Suprapubic skin (tissue), 4 donors: Measurements from ENCODE around the gene TLCD3B. TPM values are rescaled to one million over a fixed set of nuclear protein-coding genes. Genes with fewer than 3 reads are reported as not detected.

Experiments
- DNase-seq, 2 donors: peaks; one replicate each; pipeline ENCODE4 v3.0.0-alpha.2; 2019; ENCODE audit warnings: low spot score in 2 of 2
- H3K27ac ChIP-seq: fragments of 200-600 bp; sonication (generic); one replicate; pipeline ENCODE4 v1.5.1; 2019
- H3K27me3 ChIP-seq: fragments of 200-600 bp; sonication (generic); one replicate; pipeline ENCODE4 v1.5.1; 2019
- H3K36me3 ChIP-seq: fragments of 200-600 bp; sonication (generic); one replicate; pipeline ENCODE4 v1.5.1; 2019
- H3K4me1 ChIP-seq: fragments of 200-600 bp; sonication (generic); one replicate; pipeline ENCODE4 v1.5.1; 2019
- H3K4me3 ChIP-seq: fragments of 200-600 bp; sonication (generic); one replicate; pipeline ENCODE4 v1.5.1; 2019; ENCODE audit warnings: mild to moderate bottlenecking
- H3K9me3 ChIP-seq: fragments of 200-600 bp; sonication (generic); one replicate; pipeline ENCODE4 v1.5.1; 2019
- CTCF ChIP-seq, 2 donors: fragments of 200-600 bp in 1 of 2; fragments of 450-650 bp in 1 of 2; sonication (generic) in 1 of 2; IDR thresholded peaks; one replicate each; pipeline ENCODE4 v1.5.1; 2016 to 2019; ENCODE audit warnings: antibody characterized with exemption in 2 of 2, mild to moderate bottlenecking in 1 of 2, moderate library complexity in 1 of 2
- EP300 ChIP-seq: sonication (generic); formaldehyde crosslinking; IDR thresholded peaks from one replicate; pipeline ENCODE4 v1.6.1; 2017; ENCODE audit warnings: antibody characterized with exemption
- POLR2A ChIP-seq, 2 donors: fragments of 450-650 bp; IDR thresholded peaks; one replicate each; pipeline ENCODE4 v1.6.1; 2017; ENCODE audit warnings: antibody characterized with exemption in 2 of 2, mild to moderate bottlenecking in 2 of 2, moderate library complexity in 2 of 2
- POLR2AphosphoS5 ChIP-seq, 3 donors: sonication (generic); formaldehyde crosslinking; IDR thresholded peaks; one replicate each; pipeline ENCODE4 v1.6.1; 2017; ENCODE audit warnings: antibody characterized with exemption in 3 of 3
- WGBS: methylation state at CpG from one replicate; pipeline ENCODE4 v1.1.5; 2018; 5-methylcytosine and 5-hydroxymethylcytosine counted together
- total RNA-seq, 4 donors: library from RNA; depleted of rRNA; stranded (reverse); fragments of >200 nt; gene quantifications; one replicate each; pipeline ENCODE4 v1.1.0, GENCODE V29; 2016

The TLCD3B gene
- total RNA-seq, 4 donors from 2014 or later = 0.81 to 1.4 TPM; not detected in 2

GRCh38 chr16:30033270-30033669, 2.2 kb upstream of the TLCD3B start:
- DNase-seq = no peak
- Histone ChIP-seq H3K4me3 (no peak overlapping the region), H3K36me3 (no peaks in the 10 kb centered on the region), H3K27ac (no peak overlapping the region), H3K4me1 (peaks cover 8% of the 10 kb centered on the region), H3K27me3 (peaks cover 68% of the 10 kb centered on the region), H3K9me3 (no peaks in the 10 kb centered on the region)
- no peak for TF ChIP-seq POLR2A (IDR thresholded peaks at IDR 0.05)
- no peak for TF ChIP-seq CTCF (IDR thresholded peaks at IDR 0.05)
- no peak for TF ChIP-seq POLR2AphosphoS5 (IDR thresholded peaks at IDR 0.05)
- no peak for TF ChIP-seq EP300
- WGBS = 77% methylated on average over 7 of the region's 7 CpGs

DNA sequence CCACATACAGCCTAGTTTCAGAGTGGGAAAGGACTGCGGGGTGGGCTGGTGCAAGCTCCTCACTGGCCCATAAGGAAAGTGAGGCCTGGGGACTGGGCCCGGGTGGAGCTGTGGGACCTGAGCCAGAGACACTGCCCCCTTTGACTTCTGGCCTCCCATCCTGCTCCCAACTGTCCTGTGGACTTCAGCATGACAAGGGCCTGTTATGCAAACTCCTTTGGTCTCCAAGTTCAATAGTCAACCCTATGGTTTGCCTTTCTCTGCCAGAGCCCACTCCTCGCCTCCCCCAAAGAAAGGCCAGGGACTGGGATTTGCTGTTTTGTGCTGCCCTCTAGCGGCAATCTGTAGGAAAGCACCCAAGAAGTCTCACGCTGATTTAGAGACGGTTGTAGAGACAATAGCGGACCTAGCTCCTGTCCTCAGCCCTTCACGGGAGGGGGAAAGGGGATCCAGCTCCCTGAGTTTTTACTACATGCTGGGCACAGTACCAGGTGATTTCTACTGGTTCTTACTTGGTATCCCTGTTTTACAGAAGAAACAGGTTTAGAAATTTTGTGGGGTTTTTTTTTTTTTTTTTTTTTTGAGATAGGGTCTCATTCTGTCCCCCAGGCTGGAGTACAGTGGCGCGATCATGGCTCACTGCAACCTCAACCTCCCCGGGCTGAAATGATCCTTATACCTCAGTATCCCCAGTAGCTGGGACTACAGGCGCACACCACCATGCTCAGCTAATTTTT, 1.2 kb upstream of the TLCD3B start:
- Histone ChIP-seq H3K4me1 (peaks cover 8% of the 10 kb centered on the region), H3K4me3 (no peak overlapping the region), H3K27me3 (peaks cover 76% of the 10 kb centered on the region), H3K9me3 (no peaks in the 10 kb centered on the region), H3K27ac (no peak overlapping the region), H3K36me3 (no peaks in the 10 kb centered on the region)
- TF ChIP-seq POLR2AphosphoS5 (IDR thresholded peaks at IDR 0.05) (no peak), CTCF (IDR thresholded peaks at IDR 0.05) (peak; percentile 22 to 62)
- DNase-seq = no peak
- WGBS = 28% methylated on average over 12 of the region's 12 CpGs

- peaks cover 82% of the 10 kb centered on the region for H3K27me3 ChIP-seq
- no peak for DNase-seq
- WGBS = 19% methylated on average over 5 of the region's 11 CpGs
Observed at GRCh38 chr16:30031477-30031918, 427 bp upstream of the TLCD3B start.

DNA sequence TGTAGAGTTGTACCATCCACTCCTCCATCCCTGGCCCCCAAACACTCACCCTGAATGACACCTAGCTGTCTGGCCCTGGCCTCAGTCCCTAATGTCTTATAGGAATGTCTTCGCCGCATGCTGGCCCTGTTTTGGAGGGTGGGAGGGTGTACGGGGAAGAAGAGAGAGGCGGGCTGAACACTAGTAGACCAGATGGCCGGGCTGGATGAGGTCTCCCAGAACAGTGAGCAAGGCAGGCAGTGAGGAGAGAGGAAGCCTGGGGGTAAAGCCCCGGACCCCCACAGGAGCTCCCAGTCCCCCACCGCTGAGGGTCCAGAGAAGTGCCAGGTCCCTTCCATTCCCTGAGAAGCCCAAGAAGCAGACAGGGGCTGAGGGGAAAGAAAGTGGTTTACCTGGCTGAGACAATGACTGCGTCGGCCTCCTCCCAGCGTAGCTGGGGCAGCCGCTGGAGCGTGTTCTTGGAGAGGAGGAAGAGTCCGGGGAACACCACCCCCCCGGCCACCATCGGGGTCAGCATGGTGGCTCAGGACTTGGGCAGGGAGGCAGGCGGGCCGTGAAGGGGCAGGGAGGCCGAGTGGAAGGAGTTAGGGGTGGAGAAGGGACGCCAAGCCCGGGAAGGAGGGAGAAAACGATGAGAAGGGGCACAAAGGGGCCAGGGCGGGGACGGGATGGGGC, 923 bp downstream of the TLCD3B start:
- Histone ChIP-seq H3K27me3 (peaks cover 92% of the 10 kb centered on the region), H3K4me3 (no peak overlapping the region), H3K36me3 (no peaks in the 10 kb centered on the region), H3K27ac (no peak overlapping the region), H3K4me1 (peaks cover 8% of the 10 kb centered on the region), H3K9me3 (no peaks in the 10 kb centered on the region)
- DNase-seq = no peak
- 31% methylated on average over 23 of the region's 23 CpGs for WGBS
- TF ChIP-seq EP300 (no peak), POLR2AphosphoS5 (IDR thresholded peaks at IDR 0.05) (no peak), POLR2A (IDR thresholded peaks at IDR 0.05) (no peak), CTCF (IDR thresholded peaks at IDR 0.05) (no peak)

More at GRCh38 chr16:30031477-30031918, 427 bp upstream of the TLCD3B start:
- Histone ChIP-seq H3K27ac (no peak overlapping the region), H3K4me3 (no peak overlapping the region), H3K4me1 (peaks cover 8% of the 10 kb centered on the region), H3K36me3 (no peaks in the 10 kb centered on the region), H3K9me3 (no peaks in the 10 kb centered on the region)
- no peak for TF ChIP-seq POLR2A (IDR thresholded peaks at IDR 0.05)
- TF ChIP-seq EP300 = no peak
- no peak for TF ChIP-seq CTCF (IDR thresholded peaks at IDR 0.05)
- TF ChIP-seq POLR2AphosphoS5 (IDR thresholded peaks at IDR 0.05) = no peak

- no peak for DNase-seq
- no peak for TF ChIP-seq POLR2AphosphoS5 (IDR thresholded peaks at IDR 0.05)
Observed at GRCh38 chr16:30028438-30029076, 2.5 kb downstream of the TLCD3B start.

More at GRCh38 chr16:30028438-30029076, 2.5 kb downstream of the TLCD3B start:
- H3K9me3 ChIP-seq = no peaks in the 10 kb centered on the region
- no peaks in the 10 kb centered on the region for H3K36me3 ChIP-seq
- H3K27ac ChIP-seq = no peak overlapping the region
- peaks cover 8% of the 10 kb centered on the region for H3K4me1 ChIP-seq
- WGBS = 20% methylated on average over 10 of the region's 18 CpGs
- H3K4me3 ChIP-seq = no peak overlapping the region
- peaks cover 85% of the 10 kb centered on the region for H3K27me3 ChIP-seq
